ENCODE measurements around the gene MKS1.

MKS1 gene

DNA sequence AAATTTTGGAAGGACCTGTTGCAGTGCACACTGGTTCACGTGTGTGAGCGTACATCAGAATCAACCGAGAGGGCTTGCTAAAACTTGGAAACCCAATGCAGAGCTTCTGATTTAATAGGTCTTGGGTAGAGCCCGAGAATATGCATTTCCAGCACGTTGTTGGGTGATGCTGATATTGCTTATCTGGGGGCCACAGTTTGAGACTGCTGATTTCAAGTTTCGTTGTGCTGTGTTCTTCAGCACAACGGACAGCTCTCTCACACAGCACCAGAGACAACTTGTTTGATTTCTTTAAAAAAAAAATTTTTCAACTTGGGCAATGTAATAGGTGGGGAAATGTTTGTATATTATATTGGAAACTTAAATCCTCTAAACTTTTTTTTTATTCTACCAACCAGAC lies 42.9 kb downstream of the MKS1 start:
- no peak overlapping the region for H3K4me3 ChIP-seq (replicated peaks in 1 of 2; ENCODE audit: low read depth in 2 of 2, low read length in 2 of 2)
- peak; percentile 14 to 26 for DNase-seq (ENCODE audit: low read depth in 2 of 2)
- TF ChIP-seq, protein P1, sequence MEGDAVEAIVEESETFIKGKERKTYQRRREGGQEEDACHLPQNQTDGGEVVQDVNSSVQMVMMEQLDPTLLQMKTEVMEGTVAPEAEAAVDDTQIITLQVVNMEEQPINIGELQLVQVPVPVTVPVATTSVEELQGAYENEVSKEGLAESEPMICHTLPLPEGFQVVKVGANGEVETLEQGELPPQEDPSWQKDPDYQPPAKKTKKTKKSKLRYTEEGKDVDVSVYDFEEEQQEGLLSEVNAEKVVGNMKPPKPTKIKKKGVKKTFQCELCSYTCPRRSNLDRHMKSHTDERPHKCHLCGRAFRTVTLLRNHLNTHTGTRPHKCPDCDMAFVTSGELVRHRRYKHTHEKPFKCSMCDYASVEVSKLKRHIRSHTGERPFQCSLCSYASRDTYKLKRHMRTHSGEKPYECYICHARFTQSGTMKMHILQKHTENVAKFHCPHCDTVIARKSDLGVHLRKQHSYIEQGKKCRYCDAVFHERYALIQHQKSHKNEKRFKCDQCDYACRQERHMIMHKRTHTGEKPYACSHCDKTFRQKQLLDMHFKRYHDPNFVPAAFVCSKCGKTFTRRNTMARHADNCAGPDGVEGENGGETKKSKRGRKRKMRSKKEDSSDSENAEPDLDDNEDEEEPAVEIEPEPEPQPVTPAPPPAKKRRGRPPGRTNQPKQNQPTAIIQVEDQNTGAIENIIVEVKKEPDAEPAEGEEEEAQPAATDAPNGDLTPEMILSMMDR (IDR thresholded peaks at IDR 0.05; ENCODE audit: low read depth, low read length): no peak

- TF ChIP-seq, protein P1 (IDR thresholded peaks at IDR 0.05; ENCODE audit: low read depth, low read length): no peak
These were observed 44.2 kb downstream of the MKS1 start for GRCh38 chr17:58174871-58175270.

GRCh38 chr17:58172369-58173071 lies 46.5 kb downstream of the MKS1 start:
- TF ChIP-seq, protein P1 (IDR thresholded peaks at IDR 0.05; ENCODE audit: low read depth, low read length): peak; percentile 43
- DNase-seq (ENCODE audit: low read depth in 2 of 2): peak; percentile 15 to 42

More at GRCh38 chr17:58174871-58175270, 44.2 kb downstream of the MKS1 start:
- H3K4me3 ChIP-seq (replicated peaks in 1 of 2; ENCODE audit: low read depth in 2 of 2, low read length in 2 of 2): no peak overlapping the region
- no peak for DNase-seq (ENCODE audit: low read depth in 2 of 2)

GRCh38 chr17:58170622-58171021 lies 48.4 kb downstream of the MKS1 start:
- DNase-seq (ENCODE audit: low read depth in 2 of 2): no peak
- TF ChIP-seq, protein P1 (IDR thresholded peaks at IDR 0.05; ENCODE audit: low read depth, low read length): no peak
- H3K4me3 ChIP-seq (replicated peaks in 1 of 2; ENCODE audit: low read depth in 2 of 2, low read length in 2 of 2): no peak overlapping the region

More at GRCh38 chr17:58172369-58173071, 46.5 kb downstream of the MKS1 start:
- H3K4me3 ChIP-seq (replicated peaks in 1 of 2; ENCODE audit: low read depth in 2 of 2, low read length in 2 of 2): no peak overlapping the region

- no peak for DNase-seq (ENCODE audit: low read depth in 2 of 2)
- H3K4me3 ChIP-seq (replicated peaks in 1 of 2; ENCODE audit: low read depth in 2 of 2, low read length in 2 of 2): no peak within 1 kb of the TSS
- TF ChIP-seq, protein P1 (IDR thresholded peaks at IDR 0.05; ENCODE audit: low read depth, low read length): no peak
These were observed 52.4 kb downstream of the MKS1 start, which contains the start of gene OR4D2 for GRCh38 chr17:58166682-58167081. Gene OR4D2 (plus strand): TSS chr17:58166982. CDS start chr17:58169656, 2,674 bp downstream.

DNA sequence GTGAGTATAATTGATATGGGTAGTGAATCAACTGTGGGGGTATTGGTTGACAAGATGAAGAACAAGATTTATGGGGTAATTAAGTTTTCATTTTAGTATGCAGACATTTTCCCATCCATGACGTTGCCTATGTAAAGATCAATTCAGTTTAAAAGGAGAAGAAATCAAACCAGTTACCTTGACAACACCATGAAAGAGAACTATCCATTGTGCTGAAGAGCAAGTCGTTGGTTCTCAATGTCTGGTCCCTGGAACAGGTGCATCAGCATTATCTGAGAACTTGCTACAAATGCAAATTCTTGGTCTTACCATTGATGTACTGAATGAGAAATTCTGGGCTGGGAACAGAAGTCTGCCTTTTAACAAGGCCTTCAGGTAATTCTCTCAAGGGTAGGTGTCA lies 53.1 kb downstream of the MKS1 start:
- no peak for DNase-seq (ENCODE audit: low read depth in 2 of 2)
- H3K4me3 ChIP-seq (replicated peaks in 1 of 2; ENCODE audit: low read depth in 2 of 2, low read length in 2 of 2): no peak overlapping the region
- TF ChIP-seq, protein P1 (IDR thresholded peaks at IDR 0.05; ENCODE audit: low read depth, low read length): no peak

Data from cardiac fibroblast (primary cell).